Activated CD8-positive, alpha-beta memory T cell treated with anti-CD3 and anti-CD28 coated beads for 4 hours (primary cell): Measurements from ENCODE around the gene WSCD2.

Source experiments
- DNase-seq, 2 donors: peaks; one replicate each; pipeline ENCODE4 v3.0.0-alpha.2; 2020; ENCODE audit warnings: low read depth in 2 of 2

WSCD2 gene

DNA sequence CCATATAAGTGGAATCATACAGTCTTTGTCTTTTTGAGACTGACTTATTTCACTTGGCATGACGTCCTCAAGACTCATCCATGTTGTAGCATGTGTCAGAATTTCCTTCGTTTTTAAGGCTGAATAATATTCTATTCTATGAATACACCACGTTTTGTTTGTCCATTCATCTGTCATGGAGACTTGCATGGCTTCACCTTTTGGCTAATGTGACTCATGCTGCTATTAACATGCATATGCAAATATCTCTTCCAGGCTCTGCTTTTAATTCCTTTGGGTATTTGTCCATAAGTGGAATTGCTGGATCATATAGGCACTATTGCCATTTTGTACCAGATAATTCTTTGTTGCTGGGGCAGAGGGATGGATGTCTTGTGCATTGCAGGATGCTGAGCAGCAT lies 19.6 kb upstream of the WSCD2 start:
- no peak for DNase-seq

DNA sequence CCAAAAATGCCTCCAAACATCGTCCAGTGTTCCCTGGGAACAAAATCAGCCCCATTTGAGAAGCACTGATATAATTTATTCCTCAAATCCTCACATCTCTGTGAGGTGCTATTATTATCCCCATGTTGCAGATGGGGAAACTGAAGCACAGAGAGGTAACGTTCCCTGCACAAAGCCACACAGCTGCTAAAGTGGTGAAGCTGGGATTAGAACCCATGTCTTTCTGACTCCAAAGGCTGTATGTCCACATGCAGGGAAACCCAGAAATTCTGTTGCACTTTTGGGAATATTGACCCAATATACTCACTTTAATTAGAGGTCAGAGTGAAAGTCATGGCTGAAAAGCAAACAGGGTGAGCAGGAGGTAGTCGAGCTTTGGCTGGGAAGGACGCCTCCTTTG lies 19.1 kb upstream of the WSCD2 start:
- no peak for DNase-seq

DNA sequence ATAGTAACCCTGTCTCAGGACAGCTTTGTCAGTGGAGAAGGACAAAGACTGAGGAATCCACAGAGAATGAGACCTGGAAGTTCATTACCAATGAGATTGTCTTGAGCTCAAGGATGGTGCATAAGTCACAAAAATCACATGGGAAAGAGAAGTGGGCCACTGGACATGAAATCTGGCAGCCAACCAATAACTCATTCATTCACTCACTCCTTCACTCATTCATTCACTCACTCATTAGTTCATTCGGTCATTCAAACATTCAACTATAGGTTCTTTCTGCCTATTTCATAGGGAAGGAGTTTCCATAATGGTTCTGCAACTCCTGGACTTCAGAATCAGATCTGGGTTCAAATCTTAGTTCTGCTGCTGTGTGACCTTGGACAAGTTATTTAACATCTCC lies 18.2 kb upstream of the WSCD2 start:
- no peak for DNase-seq

DNA sequence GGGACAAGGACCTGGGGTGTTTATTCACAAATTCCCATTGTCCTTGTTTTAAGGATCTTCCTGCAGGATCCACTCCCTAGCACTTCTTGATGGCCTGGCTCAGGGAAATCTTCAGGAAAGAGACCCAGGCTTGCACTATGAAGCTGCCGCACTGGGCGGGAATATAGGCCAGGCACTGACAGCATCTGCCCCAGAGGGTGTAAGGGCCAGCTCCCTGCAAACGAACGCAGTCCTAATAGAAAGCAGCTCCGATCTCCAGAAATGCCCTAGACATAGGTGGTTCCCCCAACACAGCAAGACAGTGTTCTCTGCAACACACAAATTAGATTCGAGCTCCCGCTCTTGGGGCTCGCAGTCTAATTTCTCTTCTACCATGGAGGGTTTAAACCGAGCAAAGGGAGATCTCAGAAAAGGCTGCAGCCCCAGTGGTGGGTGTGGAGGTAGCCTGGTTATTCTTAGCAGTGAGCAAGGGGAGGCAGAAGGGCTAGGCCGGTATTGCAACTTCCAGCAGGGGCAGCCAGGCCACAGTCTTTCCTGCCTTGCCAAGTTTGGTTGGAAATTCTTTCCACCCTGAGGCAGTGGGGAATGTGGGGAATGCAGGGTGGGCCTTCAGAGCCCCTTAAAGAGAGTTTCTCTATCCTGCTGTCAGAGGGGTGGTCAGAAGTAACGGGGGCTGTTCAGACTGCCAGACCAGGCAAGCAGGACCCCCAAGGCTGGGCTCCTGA lies 16.1 kb upstream of the WSCD2 start:
- DNase-seq = no peak

DNA sequence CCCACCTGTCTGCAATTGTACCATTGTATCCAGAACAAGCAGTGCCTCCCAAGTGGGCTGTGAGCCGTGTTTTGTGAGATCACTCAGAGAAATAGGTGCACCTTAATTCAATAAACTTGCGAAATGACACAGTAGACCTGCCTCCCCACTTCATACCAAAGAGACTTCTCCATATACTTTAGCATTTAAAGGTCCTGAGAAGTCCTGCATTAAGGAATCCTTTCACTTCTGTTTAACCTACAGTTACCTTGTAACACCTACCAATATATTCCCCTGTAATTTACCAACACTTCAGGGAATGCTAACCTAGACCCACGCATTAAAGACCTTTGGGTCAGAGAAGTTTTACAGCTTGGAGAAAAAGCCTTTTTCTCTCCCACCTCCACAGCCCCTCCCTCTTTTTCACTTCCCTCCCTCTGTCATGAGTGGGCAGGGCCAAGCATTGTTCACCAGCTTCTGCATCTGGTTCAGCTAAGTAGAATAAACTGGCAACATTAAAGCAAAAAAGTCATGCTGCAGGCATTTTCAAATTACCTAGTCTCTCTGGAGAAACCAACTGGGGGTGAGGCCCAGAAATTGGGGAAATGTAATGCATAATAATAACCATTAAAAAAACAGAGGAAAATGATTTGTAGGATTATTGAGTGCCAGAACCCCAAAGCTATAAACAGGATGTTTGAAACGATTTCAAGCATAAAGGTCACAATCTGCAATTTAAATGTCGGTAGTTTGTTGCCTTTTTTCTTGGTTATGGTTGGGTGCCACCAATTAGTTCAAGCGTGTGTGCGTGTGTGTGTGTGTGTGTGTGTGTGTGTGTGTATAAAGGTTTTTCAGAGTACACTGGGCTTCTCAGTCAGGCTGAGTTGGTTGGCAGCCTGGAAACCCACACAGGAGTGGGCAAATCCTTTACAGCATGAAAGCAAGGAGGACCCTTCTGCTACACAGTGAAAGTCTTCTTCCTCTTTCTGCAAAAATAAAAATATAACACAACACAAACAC lies 13.7 kb upstream of the WSCD2 start:
- DNase-seq = no peak

DNA sequence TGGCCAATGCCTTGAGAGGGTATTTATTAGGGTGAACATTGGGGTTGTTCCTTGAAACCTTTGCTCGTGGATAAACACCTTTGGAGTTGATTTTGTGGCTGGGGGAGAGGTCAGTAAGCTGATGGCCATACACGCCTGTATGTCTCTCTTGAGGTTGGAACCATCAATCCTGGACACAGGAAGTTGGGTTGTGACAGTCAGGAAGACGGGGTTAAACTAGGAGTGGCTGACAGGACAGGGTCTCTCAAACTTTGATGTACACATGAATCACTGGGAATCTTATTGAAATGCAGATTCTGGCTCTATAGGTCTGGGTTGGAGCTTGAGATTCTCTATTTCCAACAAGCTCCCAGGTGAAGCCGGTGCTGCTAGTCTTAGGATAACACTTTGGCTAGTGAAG lies 12.8 kb upstream of the WSCD2 start:
- no peak for DNase-seq

DNA sequence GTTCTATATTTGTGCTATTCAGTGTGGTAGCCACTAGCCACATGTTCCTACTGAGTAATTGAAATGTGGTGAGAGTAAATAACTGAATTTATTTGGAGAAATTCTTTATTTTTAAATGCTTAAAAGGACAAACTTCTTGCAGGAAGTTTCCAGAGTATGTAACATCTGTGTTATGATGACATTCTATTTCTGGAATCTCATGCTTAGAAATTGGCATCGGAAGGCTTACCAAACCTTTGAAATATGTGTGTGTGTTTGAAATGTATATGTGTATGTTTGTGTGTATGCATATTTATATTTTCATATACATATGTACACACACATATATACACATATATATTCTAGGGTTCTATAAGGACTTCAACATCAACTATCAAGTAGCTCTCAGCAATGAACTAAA lies 12.4 kb upstream of the WSCD2 start:
- no peak for DNase-seq

DNA sequence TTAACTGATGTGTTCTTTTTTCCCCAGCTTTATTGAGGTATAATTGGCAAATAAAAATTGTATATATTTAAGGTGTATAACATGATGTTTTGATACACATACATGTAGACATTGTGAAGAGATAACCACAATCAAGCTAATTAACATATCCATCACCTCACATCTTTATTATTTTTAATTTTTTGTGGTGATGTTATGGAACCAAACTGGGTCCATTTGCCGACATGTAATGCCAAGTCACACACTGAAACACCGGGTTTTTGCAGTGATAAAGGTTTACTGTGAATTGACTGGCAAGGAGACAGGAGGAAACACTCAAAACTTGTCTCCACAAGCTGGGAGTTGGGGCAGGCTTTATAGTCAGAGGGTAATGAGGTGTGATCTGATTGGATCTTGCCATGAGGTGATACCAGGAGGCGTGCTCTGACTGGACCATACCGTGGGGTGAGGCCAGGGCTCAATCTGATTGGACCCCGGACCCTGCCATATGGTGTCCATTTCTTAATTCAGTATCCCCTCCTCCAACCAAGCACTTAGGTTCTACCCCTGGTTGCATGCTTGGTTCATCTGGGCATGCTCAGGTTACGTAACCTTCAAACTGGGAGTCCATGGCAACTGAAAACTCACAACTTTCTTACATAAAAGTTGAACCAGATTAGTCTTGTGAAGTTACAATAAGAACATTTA lies 11.8 kb upstream of the WSCD2 start:
- DNase-seq = no peak

DNA sequence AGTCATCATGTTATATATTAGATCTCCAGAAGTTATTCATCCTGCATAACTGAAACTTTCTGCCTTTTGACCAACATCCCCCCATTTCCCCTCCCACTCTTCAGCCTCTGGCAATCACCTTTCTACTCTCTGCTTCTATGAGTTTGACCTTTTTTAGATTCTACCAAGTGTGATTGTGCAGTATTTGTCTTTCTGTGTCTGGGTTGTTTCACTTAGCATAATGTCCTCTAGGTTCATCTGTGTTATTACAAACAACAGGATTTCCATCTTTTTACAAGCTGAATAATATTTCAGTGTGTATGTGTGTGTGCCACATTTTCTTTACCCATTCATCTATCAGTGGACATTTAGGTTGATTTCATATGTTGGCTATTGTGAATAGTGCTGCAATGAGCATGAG lies 11.2 kb upstream of the WSCD2 start:
- no peak for DNase-seq

DNA sequence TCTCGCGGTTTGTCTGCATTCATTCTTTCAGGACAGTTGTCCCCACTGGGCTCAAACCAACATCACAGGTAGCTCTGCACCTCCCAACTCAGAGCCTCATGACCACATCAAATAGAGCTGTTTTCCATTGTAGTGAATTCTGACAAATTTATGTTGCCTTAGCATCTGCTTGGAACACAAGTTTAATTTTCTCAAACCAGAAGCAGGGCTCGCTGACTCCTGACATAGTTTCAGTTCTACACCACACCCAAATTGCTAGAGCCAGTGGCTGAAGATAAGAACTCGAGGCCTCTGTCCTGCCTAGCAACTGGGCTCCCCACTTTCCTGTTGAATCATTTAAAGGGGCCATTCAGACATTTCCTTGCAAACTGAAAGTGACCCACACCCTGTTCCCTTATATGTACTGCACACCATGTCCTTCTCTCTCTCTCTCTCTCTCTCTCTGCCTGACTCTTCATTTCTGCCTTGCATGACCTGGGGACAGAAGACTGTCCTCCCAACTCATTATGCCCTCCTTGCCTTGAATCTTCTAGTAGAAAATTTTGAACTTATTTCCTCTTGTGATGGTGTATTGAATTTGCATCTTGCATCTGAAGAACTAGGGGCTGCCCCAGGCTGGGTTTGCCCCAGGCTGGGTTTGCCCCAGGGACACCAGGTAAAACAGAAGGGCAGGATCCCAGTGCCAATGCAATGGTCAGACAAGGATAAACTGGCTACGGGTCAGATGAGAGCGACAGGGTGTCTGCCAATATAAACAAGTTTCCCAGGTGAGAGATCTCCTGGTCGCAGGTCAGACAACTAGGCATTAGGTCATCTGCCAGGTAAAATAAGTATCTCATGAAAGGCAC lies 9.7 kb upstream of the WSCD2 start:
- DNase-seq = no peak

DNA sequence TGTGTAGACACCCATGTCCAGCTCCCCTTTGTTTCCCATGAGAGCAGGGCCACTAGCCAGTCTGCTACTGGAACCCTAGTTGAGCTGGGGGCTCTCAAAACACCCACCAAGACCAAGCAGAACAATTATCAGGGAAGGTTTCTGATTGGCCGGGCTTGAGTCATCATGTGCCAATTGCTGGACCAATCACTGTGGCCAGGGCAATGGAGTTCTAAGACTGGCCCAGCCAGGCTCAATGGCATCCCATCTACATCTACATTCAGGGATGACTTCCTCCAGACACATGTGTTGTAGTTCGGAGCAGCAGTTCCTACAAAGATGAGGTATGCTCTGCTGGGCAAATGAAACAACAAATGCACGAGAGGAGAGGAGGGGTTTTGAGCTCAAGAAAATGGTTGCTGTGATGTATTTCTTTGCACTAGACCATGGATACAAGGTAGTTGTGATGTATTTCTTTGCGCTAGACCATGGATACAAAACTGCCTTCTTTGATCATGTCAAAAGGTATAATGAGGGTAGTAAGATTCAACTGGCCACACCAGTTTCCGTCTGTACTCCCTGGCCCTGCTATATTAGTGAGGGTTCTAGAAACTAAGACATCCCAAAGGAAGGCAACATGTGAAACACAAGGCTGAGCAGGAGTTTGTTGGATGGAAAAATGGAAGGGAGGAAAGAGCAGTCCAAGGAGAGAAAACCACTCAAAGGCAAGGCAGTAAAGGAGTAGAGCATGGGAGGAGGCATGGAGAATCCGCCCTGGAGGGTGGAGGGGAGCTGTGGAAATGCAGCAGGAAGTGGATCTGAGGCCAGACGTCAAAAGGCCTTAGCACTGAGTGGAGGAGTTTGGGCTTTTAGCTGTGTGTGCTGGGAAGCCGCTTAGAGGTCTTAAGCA lies 8.9 kb upstream of the WSCD2 start:
- no peak for DNase-seq

DNA sequence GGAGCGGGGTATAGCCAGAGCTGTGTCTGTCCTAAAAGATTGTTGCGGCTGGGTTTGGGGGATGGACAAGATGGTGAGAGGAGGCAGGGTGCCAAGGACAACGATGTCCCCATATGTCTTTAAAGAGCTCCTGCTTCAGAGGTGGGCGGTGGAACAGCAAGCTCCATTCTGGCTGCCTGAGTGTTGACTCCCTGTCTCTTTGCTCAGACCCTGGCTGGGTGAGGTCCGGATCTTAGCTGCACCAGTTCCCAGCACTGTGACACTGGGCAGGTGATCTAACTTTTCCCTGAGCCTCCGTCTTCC lies 8.3 kb upstream of the WSCD2 start:
- DNase-seq = no peak

DNA sequence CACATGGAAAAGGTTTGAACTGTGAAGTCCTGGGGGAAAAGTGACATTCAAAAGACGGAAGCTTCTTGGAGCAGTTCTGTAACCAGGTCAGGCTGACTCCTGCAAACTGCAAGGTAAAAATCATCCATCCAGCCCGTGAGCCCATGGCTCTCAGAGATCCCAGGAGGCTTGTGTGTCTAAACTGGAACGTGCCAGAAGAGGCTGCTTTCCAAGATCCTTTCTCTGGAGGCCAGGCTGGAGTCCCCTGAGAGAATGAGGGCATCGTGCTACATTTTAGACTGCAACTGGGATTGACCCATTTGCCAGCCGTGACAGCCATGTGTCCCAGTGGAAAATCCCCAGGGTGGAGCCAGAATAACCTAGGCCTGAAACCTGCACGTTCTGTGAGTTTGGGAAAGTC lies 7.8 kb upstream of the WSCD2 start:
- DNase-seq = no peak

DNA sequence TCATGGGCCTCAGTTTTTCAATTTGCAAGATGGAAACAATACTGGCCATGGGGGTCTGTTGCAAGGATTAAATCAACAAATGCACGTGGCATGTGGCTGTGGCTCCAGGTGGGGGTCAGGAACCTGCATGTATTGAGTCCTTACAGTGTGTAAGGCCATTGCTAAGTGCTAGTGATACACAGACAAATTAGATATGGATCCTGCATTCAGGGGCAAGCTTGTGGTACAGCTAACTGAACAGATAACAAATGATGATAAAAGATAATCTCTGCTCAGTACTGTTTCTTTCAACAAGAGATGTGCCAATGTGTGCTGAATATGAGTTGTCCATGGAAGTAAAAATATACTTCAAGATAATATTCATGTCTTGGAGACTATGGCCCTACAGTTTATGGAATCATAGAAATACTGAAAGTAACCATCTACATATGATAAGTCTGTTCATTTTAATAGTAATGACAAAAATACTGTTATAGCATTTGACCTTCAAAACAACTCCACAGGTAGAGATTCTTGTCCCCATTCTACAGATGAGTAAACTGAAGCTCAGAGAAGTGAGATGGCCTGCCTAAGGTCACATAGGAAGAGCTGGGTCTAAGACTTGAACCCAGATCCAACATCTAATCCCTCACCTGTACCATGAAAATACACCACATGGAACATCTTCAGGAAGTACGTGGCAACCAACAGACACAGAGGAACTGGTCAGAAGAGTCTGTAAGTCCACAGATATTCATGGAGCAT lies 7.2 kb upstream of the WSCD2 start:
- no peak for DNase-seq

DNA sequence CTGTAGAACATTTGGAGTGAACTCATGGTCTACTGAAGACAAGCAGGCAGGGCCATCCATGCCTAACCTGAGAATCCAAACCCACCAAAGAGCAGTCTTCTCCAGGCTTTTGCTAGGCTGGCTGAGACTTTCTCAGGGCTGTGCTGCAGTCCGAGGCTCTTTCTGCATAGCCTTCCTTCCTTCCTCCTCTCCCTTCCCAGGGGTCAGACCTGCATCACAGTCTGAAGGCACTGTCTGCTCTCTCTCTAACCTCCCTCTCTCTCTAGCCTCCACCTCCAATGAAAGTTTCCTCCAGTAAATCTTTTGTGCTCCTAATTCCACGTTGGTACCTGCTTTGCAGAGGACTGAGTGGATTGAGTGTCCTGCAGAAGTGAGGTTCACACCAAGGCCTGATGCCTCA lies 6.4 kb upstream of the WSCD2 start:
- DNase-seq = no peak

DNA sequence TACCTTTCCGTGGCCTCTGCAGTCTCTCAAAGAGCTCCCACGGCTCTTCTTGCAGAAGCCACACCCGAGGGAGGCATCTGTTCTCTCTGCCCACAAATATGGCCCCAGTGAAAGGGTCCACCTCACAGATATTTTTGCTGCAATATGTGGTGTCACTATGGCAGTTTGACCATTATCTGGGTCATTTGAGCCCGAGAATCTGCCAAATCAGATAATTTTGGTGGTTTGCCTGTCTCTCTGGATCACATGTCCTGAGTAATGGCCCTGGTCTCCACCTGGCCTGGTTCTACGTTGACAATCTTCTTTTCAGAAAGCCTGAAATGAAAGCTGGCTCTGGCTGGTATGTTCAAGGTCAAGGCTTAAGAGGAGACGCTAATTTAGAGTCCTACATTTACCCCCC lies 5.7 kb upstream of the WSCD2 start:
- DNase-seq = no peak

DNA sequence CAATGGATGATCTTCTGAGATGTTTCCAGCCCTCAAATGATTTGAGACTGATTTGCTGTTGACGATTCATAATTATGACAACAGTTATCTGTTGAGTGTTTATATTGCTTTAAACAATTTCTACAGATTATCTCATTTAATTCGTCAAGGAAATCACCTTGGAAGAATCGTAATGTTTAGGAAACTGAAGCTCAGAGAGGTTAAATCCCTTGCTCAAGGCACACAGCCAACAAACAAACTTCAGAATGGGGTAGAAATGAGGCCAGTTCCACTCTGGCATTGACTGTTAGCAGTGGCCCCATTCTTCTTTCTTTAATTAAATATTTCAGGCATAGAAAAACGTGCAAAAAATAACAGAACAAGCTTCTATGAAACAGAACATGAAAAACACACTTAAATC lies 4.0 kb upstream of the WSCD2 start:
- DNase-seq = no peak

DNA sequence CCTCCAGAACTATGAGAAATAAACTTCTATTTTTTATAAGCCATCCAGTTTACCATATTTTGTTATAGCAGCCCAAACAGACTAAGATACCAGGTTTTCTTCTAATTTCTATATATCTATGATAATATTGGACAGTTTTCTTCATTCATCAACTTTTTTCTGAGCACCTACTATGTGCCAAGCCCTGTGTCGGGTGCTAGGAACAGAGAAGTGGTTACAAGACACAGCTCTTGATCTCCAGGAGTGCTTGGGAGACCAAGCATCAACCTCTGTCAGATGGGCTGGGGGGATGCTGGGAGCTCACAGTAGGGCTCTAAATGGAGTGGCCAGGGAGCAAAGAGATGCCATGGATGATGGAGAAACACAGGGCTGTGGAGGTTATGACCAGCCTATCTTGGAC lies 2.9 kb upstream of the WSCD2 start:
- no peak for DNase-seq

DNA sequence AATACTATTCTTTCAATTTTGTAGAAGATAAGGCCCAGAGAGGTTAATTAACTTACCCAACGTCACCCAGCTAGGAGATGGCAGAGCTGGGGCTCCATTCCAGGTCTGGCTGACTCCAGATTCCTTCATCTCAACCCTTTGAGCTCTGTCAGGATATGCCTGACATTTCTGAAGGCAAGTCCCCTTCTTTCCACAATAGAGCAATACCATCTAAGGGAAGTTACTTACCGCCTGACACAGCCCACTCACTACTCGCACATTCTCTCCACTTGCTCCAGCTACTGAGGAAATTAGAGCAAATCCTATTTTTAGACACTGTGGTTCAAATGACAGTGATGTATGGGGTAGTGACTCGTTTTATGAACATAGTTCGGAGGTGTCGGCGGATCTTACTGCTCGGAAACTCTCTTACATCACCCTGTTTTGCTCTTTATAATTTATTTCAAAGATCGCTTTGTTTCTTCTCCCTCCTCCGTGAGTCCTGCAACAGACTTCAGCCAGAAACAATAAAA lies 2.0 kb upstream of the WSCD2 start:
- no peak for DNase-seq

DNA sequence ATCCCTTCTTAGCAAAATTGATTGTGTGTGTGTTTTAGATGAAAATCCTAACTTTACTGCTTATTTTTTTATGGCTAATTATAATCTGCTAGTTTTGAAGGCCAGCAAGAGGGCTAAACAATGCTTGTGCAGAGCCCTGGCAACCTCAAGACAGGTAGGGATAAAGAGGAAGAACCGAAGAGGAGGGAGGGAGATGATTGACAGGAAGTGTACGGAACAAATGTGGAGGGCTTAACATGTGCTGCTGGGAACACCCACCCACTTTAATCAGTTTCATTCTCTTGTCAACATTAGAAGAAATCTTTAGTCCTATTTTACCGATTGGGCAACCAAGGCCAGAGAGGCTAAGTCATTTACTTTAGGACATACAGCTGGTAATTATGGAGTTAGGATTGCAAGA lies 1.4 kb upstream of the WSCD2 start:
- no peak for DNase-seq
